ENCODE results near the gene SUCNR1. TPM values are rescaled to one million over a fixed set of nuclear protein-coding genes. Genes with fewer than 3 reads are reported as not detected.
"Not testable (repeated sequence)": the region's sequence is repeated elsewhere in the genome, so short reads cannot be mapped to it uniquely, and the experiment has no call there.

Gene SUCNR1
- total RNA-seq, 1 experiment from 2014 or later, result 0.41 TPM

GRCh38 chr3:151841801-151842200, 31.6 kb upstream of the SUCNR1 start:
- no peaks in the 10 kb centered on the region for H3K27me3 ChIP-seq (replicated peaks; ENCODE audit: insufficient read depth, low read depth, low read length, poor library complexity)
- ChIA-PET CTCF (no interaction called here), POLR2A (ENCODE audit: low non-redundant PET) (no interaction called here)
- H3K9me3 ChIP-seq (ENCODE audit: low read depth, low read length, poor library complexity, severe bottlenecking), result no peaks in the 10 kb centered on the region
- no peak overlapping the region for H3K4me3 ChIP-seq (ENCODE audit: low read depth, low read length, poor library complexity, severe bottlenecking)
- no peak overlapping the region for H3K27ac ChIP-seq (ENCODE audit: low read depth, low read length, poor library complexity, severe bottlenecking)
- no peak for DNase-seq (ENCODE audit: low spot score)
- H3K36me3 ChIP-seq (ENCODE audit: insufficient read depth, low read length, poor library complexity, severe bottlenecking), result no peaks in the 10 kb centered on the region
- TF ChIP-seq CTCF (conservative IDR thresholded peaks at IDR 0.05; ENCODE audit: low read depth, low read length) (no peak), EZH2 (IDR thresholded peaks at IDR 0.05; ENCODE audit: borderline replicate concordance, low read depth, low read length, poor library complexity, severe bottlenecking) (no peak)
- peaks cover 26% of the 10 kb centered on the region for H3K4me1 ChIP-seq (ENCODE audit: insufficient read depth, low read length, poor library complexity, severe bottlenecking)
- intact Hi-C loops (cut with micrococcal nuclease; ENCODE audit: unreplicated experiment), result no loop called here
- BruUV-seq (replicated peaks), result no TSS peak

GRCh38 chr3:151843275-151843674, 30.2 kb upstream of the SUCNR1 start:
- Histone ChIP-seq H3K4me1 (ENCODE audit: insufficient read depth, low read length, poor library complexity, severe bottlenecking) (peaks cover 12% of the 10 kb centered on the region), H3K27ac (ENCODE audit: low read depth, low read length, poor library complexity, severe bottlenecking) (no peak overlapping the region), H3K4me3 (ENCODE audit: low read depth, low read length, poor library complexity, severe bottlenecking) (no peak overlapping the region), H3K9me3 (ENCODE audit: low read depth, low read length, poor library complexity, severe bottlenecking) (no peaks in the 10 kb centered on the region), H3K27me3 (replicated peaks; ENCODE audit: insufficient read depth, low read depth, low read length, poor library complexity) (no peaks in the 10 kb centered on the region), H3K36me3 (ENCODE audit: insufficient read depth, low read length, poor library complexity, severe bottlenecking) (no peaks in the 10 kb centered on the region)
- intact Hi-C loops (cut with micrococcal nuclease; ENCODE audit: unreplicated experiment), result no loop called here
- DNase-seq (ENCODE audit: low spot score), result no peak
- BruUV-seq (replicated peaks), result no TSS peak
- POLR2A ChIA-PET (ENCODE audit: low non-redundant PET), result no interaction called here
- no peak for TF ChIP-seq CTCF (conservative IDR thresholded peaks at IDR 0.05; ENCODE audit: low read depth, low read length)
- no peak for TF ChIP-seq EZH2 (IDR thresholded peaks at IDR 0.05; ENCODE audit: borderline replicate concordance, low read depth, low read length, poor library complexity, severe bottlenecking)
- CTCF ChIA-PET, result no interaction called here

DNA sequence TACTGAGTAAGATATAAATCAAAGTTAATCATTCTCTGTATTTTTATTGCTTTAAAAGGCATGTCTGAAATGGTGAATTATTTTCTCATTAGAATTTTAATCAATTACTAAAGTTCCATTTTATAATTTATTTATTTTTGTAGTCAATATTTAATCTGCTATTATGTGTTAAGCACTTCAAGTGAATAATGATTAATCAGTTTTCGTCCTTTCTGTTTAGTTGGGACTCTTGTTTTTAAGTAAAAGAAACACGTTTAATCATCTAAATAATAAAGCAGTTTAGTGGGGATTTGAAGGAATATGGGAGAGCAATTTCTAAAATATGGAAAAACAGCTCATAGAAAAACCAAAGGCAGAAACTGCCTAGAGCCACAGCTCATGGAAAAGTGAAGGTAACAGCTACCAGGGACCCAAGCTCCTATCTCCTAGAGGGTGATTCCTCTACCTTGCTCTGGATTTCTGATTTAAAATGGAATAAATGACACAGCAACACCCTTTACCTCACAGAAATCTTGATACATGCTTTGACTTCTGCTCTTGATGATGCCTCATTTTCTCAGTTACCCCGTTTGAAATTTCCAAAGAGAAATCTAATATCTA, 28.0 kb upstream of the SUCNR1 start:
- no peaks in the 10 kb centered on the region for H3K4me1 ChIP-seq (ENCODE audit: insufficient read depth, low read length, poor library complexity, severe bottlenecking)
- intact Hi-C loops (cut with micrococcal nuclease; ENCODE audit: unreplicated experiment), result no loop called here
- DNase-seq (ENCODE audit: low spot score), result no peak
- TF ChIP-seq EZH2 (IDR thresholded peaks at IDR 0.05; ENCODE audit: borderline replicate concordance, low read depth, low read length, poor library complexity, severe bottlenecking) (no peak), CTCF (conservative IDR thresholded peaks at IDR 0.05; ENCODE audit: low read depth, low read length) (no peak)
- H3K27ac ChIP-seq (ENCODE audit: low read depth, low read length, poor library complexity, severe bottlenecking), result no peak overlapping the region
- no TSS peak for BruUV-seq (replicated peaks)
- ChIA-PET POLR2A (ENCODE audit: low non-redundant PET) (no interaction called here), CTCF (no interaction called here)
- no peaks in the 10 kb centered on the region for H3K36me3 ChIP-seq (ENCODE audit: insufficient read depth, low read length, poor library complexity, severe bottlenecking)
- no peaks in the 10 kb centered on the region for H3K27me3 ChIP-seq (replicated peaks; ENCODE audit: insufficient read depth, low read depth, low read length, poor library complexity)
- no peaks in the 10 kb centered on the region for H3K9me3 ChIP-seq (ENCODE audit: low read depth, low read length, poor library complexity, severe bottlenecking)
- no peak overlapping the region for H3K4me3 ChIP-seq (ENCODE audit: low read depth, low read length, poor library complexity, severe bottlenecking)

DNA sequence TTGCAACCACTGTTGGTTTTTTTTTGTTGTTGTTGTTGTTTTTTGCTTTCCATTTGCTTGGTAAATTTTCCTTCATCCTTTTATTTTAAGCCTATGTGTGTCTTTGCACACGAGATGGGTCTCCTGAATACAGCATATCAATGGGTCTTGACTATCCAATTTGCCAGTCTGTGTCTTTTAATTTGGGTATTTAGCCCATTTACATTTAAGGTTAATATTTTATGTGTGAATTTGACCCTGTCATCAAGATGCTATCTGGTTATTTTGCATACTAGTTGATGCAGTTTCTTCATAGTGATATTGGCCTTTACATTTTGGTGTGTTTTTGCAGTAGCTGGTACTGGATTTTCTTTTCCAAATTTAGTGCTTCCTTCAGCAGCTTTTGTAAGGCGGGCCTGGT, 23.4 kb upstream of the SUCNR1 start:
- H3K9me3 ChIP-seq (ENCODE audit: low read depth, low read length, poor library complexity, severe bottlenecking); H3K27me3 ChIP-seq (replicated peaks; ENCODE audit: insufficient read depth, low read depth, low read length, poor library complexity); DNase-seq (ENCODE audit: low spot score); H3K4me1 ChIP-seq (ENCODE audit: insufficient read depth, low read length, poor library complexity, severe bottlenecking); intact Hi-C loops (cut with micrococcal nuclease; ENCODE audit: unreplicated experiment); H3K4me3 ChIP-seq (ENCODE audit: low read depth, low read length, poor library complexity, severe bottlenecking); H3K27ac ChIP-seq (ENCODE audit: low read depth, low read length, poor library complexity, severe bottlenecking); H3K36me3 ChIP-seq (ENCODE audit: insufficient read depth, low read length, poor library complexity, severe bottlenecking); BruUV-seq (replicated peaks); CTCF ChIA-PET: not testable (repeated sequence)
- POLR2A ChIA-PET (ENCODE audit: low non-redundant PET), result interaction anchor here (0.7 kb wide), 1 partner anchor 465 kb away, joined by 4 read pairs; no protein-coding TSS in a partner anchor
